Kidney tubule cell (primary cell): ENCODE results near the gene C6orf15.
A peak's percentile ranks its signal among the peaks of the same experiment; 100 is the strongest.
"Not testable (repeated sequence)": the region's sequence is repeated elsewhere in the genome, so short reads cannot be mapped to it uniquely, and the experiment has no call there.

ENCODE experiments used
- DNase-seq: peaks from one replicate; pipeline ENCODE4 v3.0.0-alpha.2; 2018; ENCODE audit warnings: low spot score

The C6orf15 gene

DNA sequence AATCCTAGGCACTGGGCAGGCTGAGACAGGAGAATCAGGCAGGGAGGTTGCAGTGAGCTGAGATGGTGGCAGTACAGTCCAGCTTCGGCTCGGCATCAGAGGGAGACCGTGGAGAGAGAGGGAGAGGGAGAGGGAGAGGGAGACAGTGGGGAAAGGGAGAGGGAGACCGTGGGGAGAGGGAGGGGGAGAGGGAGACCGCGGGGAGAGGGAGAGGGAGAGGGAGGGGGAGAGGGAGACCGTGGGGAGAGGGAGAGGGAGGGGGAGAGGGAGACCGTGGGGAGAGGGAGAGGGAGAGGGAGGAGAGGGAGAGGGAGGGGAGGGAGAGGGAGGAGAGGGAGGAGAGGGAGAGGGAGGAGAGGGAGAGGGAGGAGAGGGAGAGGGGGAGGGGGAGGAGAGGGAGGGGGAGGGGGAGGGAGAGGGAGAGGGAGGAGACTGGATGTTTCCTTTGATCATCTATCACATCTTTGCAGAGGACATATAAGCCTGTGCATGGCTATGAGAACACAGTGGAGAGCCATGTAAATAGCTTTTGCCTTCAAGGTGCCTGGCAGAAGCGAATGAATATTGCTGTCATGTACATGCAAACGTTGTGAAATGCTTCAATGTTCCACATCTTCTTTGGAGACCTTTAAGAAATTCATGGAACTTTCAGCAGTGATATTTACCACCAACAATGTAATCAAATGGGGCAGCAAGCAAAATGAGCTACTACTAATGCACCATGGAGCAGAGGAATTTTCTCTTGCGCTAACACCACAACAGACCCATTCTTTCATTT lies 44.3 kb downstream of the C6orf15 start:
- not testable (repeated sequence) for DNase-seq

GRCh38 chr6:31067028-31067427 lies 45.3 kb downstream of the C6orf15 start:
- DNase-seq: not testable (repeated sequence)

DNA sequence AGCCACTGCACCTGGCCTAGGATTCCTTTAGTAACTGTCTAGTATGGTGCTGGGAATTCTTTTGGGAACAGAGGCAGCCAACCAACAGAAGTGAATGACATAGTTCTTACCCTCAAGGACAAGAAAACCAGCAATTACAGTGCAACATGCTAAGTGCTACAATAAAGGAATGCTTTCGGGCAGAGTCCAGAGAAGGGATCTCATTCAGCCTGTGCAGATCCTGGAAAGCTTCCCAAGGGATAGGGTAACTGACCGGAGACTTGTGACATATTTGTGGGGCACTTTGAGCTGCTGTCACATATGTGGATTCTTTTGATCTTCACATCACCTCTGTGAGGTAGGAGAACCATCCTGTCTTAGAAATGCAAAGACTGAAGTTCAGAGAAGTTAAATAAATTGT lies 46.8 kb downstream of the C6orf15 start:
- peak; percentile 57 for DNase-seq

- DNase-seq: no peak
Observed at GRCh38 chr6:31063906-31064435, 48.4 kb downstream of the C6orf15 start.
